Measurements from ENCODE around the gene EXOC1. TPM values are rescaled to one million over a fixed set of nuclear protein-coding genes. Genes with fewer than 3 reads are reported as not detected.

Gene EXOC1
- total RNA-seq, 2 donors from 2014 or later = 18.0 to 18.4 TPM

DNA sequence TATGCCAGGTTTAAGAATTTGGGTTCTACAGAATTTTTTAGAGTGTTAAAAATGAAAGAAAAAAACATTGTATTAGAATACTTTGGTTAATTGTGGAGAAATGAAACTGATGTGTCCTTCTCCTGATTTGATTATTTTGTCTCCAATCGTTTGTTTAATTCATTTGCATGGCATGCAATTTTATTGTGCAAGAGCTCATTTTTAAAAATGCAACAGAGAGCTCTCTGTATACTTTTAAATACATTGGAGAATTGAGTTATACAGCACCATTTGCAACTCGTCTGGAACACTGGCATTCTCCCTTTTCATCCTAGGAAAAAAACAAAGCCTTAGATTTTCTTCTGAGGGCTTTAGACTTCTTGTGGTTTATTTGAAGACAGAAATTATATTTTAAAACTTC is 33.2 kb upstream of the EXOC1 start:
- Histone ChIP-seq H3K4me3 (no peak overlapping the region), H3K27me3 (no peaks in the 10 kb centered on the region), H3K9me3 (no peaks in the 10 kb centered on the region), H3K36me3 (no peaks in the 10 kb centered on the region), H3K27ac (no peak overlapping the region), H3K4me1 (no peaks in the 10 kb centered on the region)
- TF ChIP-seq, protein P1, sequence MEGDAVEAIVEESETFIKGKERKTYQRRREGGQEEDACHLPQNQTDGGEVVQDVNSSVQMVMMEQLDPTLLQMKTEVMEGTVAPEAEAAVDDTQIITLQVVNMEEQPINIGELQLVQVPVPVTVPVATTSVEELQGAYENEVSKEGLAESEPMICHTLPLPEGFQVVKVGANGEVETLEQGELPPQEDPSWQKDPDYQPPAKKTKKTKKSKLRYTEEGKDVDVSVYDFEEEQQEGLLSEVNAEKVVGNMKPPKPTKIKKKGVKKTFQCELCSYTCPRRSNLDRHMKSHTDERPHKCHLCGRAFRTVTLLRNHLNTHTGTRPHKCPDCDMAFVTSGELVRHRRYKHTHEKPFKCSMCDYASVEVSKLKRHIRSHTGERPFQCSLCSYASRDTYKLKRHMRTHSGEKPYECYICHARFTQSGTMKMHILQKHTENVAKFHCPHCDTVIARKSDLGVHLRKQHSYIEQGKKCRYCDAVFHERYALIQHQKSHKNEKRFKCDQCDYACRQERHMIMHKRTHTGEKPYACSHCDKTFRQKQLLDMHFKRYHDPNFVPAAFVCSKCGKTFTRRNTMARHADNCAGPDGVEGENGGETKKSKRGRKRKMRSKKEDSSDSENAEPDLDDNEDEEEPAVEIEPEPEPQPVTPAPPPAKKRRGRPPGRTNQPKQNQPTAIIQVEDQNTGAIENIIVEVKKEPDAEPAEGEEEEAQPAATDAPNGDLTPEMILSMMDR (IDR thresholded peaks at IDR 0.05) = no peak
- no peak for DNase-seq (ENCODE audit: low spot score)

- Histone ChIP-seq H3K9me3 (no peaks in the 10 kb centered on the region), H3K27ac (no peak overlapping the region), H3K36me3 (no peaks in the 10 kb centered on the region), H3K4me3 (no peak overlapping the region), H3K4me1 (no peaks in the 10 kb centered on the region), H3K27me3 (no peaks in the 10 kb centered on the region)
- TF ChIP-seq, protein P1 (IDR thresholded peaks at IDR 0.05) = no peak
- no peak for DNase-seq (ENCODE audit: low spot score)
These were observed 31.1 kb upstream of the EXOC1 start for GRCh38 chr4:55822329-55822728.

- H3K27ac ChIP-seq = no peak overlapping the region
- H3K27me3 ChIP-seq = no peaks in the 10 kb centered on the region
- H3K36me3 ChIP-seq = no peaks in the 10 kb centered on the region
- TF ChIP-seq, protein P1 (IDR thresholded peaks at IDR 0.05) = no peak
- H3K9me3 ChIP-seq = no peaks in the 10 kb centered on the region
- H3K4me3 ChIP-seq = no peak overlapping the region
- H3K4me1 ChIP-seq = no peaks in the 10 kb centered on the region
- no peak for DNase-seq (ENCODE audit: low spot score)
These were observed 28.6 kb upstream of the EXOC1 start for GRCh38 chr4:55824865-55825264.

- no peak for DNase-seq (ENCODE audit: low spot score)
- Histone ChIP-seq H3K9me3 (no peaks in the 10 kb centered on the region), H3K27ac (no peak overlapping the region), H3K4me3 (no peak overlapping the region), H3K4me1 (no peaks in the 10 kb centered on the region), H3K27me3 (no peaks in the 10 kb centered on the region), H3K36me3 (no peaks in the 10 kb centered on the region)
- TF ChIP-seq, protein P1 (IDR thresholded peaks at IDR 0.05) = no peak
These were observed 26.5 kb upstream of the EXOC1 start for GRCh38 chr4:55826986-55827385.

- Histone ChIP-seq H3K4me1 (no peaks in the 10 kb centered on the region), H3K27me3 (no peaks in the 10 kb centered on the region), H3K4me3 (no peak overlapping the region), H3K9me3 (no peaks in the 10 kb centered on the region), H3K27ac (no peak overlapping the region), H3K36me3 (no peaks in the 10 kb centered on the region)
- DNase-seq (ENCODE audit: low spot score) = no peak
- TF ChIP-seq, protein P1 (IDR thresholded peaks at IDR 0.05) = no peak
These were observed 25.9 kb upstream of the EXOC1 start for GRCh38 chr4:55827582-55827981.

DNA sequence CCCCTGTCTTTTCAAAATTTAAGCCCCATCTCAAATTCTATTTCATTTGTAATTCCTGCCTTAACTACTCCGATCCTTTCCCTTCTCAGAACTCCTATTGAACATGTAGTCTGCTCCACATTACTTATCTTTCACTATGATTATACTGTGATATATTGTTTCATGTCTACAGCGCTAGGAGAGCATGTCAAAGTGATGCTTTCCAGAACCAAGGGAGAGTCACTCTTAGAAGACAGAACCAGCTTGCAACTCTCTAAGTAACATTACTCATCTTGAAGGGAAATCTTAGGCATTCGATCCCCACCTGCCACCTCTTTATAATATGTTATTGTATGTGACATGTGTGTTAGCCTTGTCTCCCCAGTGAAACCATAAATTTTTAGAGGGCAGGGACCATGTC is 23.4 kb upstream of the EXOC1 start:
- DNase-seq (ENCODE audit: low spot score) = no peak
- Histone ChIP-seq H3K27me3 (no peaks in the 10 kb centered on the region), H3K9me3 (no peaks in the 10 kb centered on the region), H3K4me1 (no peaks in the 10 kb centered on the region), H3K4me3 (no peak overlapping the region), H3K27ac (no peak overlapping the region), H3K36me3 (no peaks in the 10 kb centered on the region)
- TF ChIP-seq, protein P1 (IDR thresholded peaks at IDR 0.05) = no peak
